Measurements from ENCODE around the gene VIPR1. TPM values are rescaled to one million over a fixed set of nuclear protein-coding genes. Genes with fewer than 3 reads are reported as not detected.

Gene VIPR1
- total and polyA plus RNA-seq, 2 donors = 1.8 to 4.4 TPM

- no peaks in the 10 kb centered on the region for H3K4me1 ChIP-seq (ENCODE audit: control insufficient read depth in 2 of 2, insufficient read depth in 2 of 2, low read length in 2 of 2)
- H3K36me3 ChIP-seq (ENCODE audit: control insufficient read depth in 2 of 2, insufficient read depth in 2 of 2, low read length in 1 of 2) = no peaks in the 10 kb centered on the region
- H3K9me3 ChIP-seq (ENCODE audit: control insufficient read depth in 2 of 2, insufficient read depth in 1 of 2, low read length in 1 of 2) = no peaks in the 10 kb centered on the region
- DNase-seq (ENCODE audit: low read depth in 6 of 9, low spot score in 9 of 9) = no peak
- H3K27ac ChIP-seq (ENCODE audit: low read depth in 1 of 2, low read length in 1 of 2) = no peak overlapping the region
- 95% methylated on average over 6 of the region's 6 CpGs for WGBS
- H3K27me3 ChIP-seq (ENCODE audit: control insufficient read depth in 2 of 2, insufficient read depth in 1 of 2, low read length in 1 of 2) = no peaks in the 10 kb centered on the region
- H3K4me3 ChIP-seq (ENCODE audit: low read length in 2 of 2) = no peak overlapping the region
Measured at GRCh38 chr3:42513521-42513920, 11.1 kb downstream of the VIPR1 start.

- H3K9me3 ChIP-seq (ENCODE audit: control insufficient read depth in 2 of 2, insufficient read depth in 1 of 2, low read length in 1 of 2) = no peaks in the 10 kb centered on the region
- DNase-seq (ENCODE audit: low read depth in 6 of 9, low spot score in 9 of 9) = no peak
- no peaks in the 10 kb centered on the region for H3K27me3 ChIP-seq (ENCODE audit: control insufficient read depth in 2 of 2, insufficient read depth in 1 of 2, low read length in 1 of 2)
- WGBS = 91% methylated on average over 4 of the region's 4 CpGs
- H3K4me1 ChIP-seq (ENCODE audit: control insufficient read depth in 2 of 2, insufficient read depth in 2 of 2, low read length in 2 of 2) = no peaks in the 10 kb centered on the region
- H3K4me3 ChIP-seq (ENCODE audit: low read length in 2 of 2) = no peak overlapping the region
- H3K27ac ChIP-seq (ENCODE audit: low read depth in 1 of 2, low read length in 1 of 2) = peak overlapping the region in 1 of 2 donors; percentile 8
- no peaks in the 10 kb centered on the region for H3K36me3 ChIP-seq (ENCODE audit: control insufficient read depth in 2 of 2, insufficient read depth in 2 of 2, low read length in 1 of 2)
Measured at GRCh38 chr3:42514876-42515275, 12.4 kb downstream of the VIPR1 start.

- no peak for DNase-seq (ENCODE audit: low read depth in 6 of 9, low spot score in 9 of 9)
Measured at GRCh38 chr3:42515391-42515916, 13.0 kb downstream of the VIPR1 start.

GRCh38 chr3:42515976-42516375 lies 13.5 kb downstream of the VIPR1 start:
- DNase-seq (ENCODE audit: low read depth in 6 of 9, low spot score in 9 of 9) = no peak
- Histone ChIP-seq H3K27me3 (ENCODE audit: control insufficient read depth in 2 of 2, insufficient read depth in 1 of 2, low read length in 1 of 2) (no peaks in the 10 kb centered on the region), H3K9me3 (ENCODE audit: control insufficient read depth in 2 of 2, insufficient read depth in 1 of 2, low read length in 1 of 2) (no peaks in the 10 kb centered on the region), H3K27ac (ENCODE audit: low read depth in 1 of 2, low read length in 1 of 2) (no peak overlapping the region), H3K36me3 (ENCODE audit: control insufficient read depth in 2 of 2, insufficient read depth in 2 of 2, low read length in 1 of 2) (no peaks in the 10 kb centered on the region), H3K4me1 (ENCODE audit: control insufficient read depth in 2 of 2, insufficient read depth in 2 of 2, low read length in 2 of 2) (no peaks in the 10 kb centered on the region), H3K4me3 (ENCODE audit: low read length in 2 of 2) (no peak overlapping the region)
- WGBS = 88% methylated on average over 2 of the region's 2 CpGs

More at GRCh38 chr3:42515391-42515916, 13.0 kb downstream of the VIPR1 start:
- H3K36me3 ChIP-seq (ENCODE audit: control insufficient read depth in 2 of 2, insufficient read depth in 2 of 2, low read length in 1 of 2) = no peaks in the 10 kb centered on the region
- H3K27me3 ChIP-seq (ENCODE audit: control insufficient read depth in 2 of 2, insufficient read depth in 1 of 2, low read length in 1 of 2) = no peaks in the 10 kb centered on the region
- H3K27ac ChIP-seq (ENCODE audit: low read depth in 1 of 2, low read length in 1 of 2) = peak overlapping the region in 1 of 2 donors; percentile 8
- no peaks in the 10 kb centered on the region for H3K4me1 ChIP-seq (ENCODE audit: control insufficient read depth in 2 of 2, insufficient read depth in 2 of 2, low read length in 2 of 2)
- no peaks in the 10 kb centered on the region for H3K9me3 ChIP-seq (ENCODE audit: control insufficient read depth in 2 of 2, insufficient read depth in 1 of 2, low read length in 1 of 2)
- H3K4me3 ChIP-seq (ENCODE audit: low read length in 2 of 2) = no peak overlapping the region
- 87% methylated on average over 12 of the region's 12 CpGs for WGBS

- H3K27ac ChIP-seq (ENCODE audit: low read depth in 1 of 2, low read length in 1 of 2) = no peak overlapping the region
- no peaks in the 10 kb centered on the region for H3K27me3 ChIP-seq (ENCODE audit: control insufficient read depth in 2 of 2, insufficient read depth in 1 of 2, low read length in 1 of 2)
- no peaks in the 10 kb centered on the region for H3K4me1 ChIP-seq (ENCODE audit: control insufficient read depth in 2 of 2, insufficient read depth in 2 of 2, low read length in 2 of 2)
- H3K9me3 ChIP-seq (ENCODE audit: control insufficient read depth in 2 of 2, insufficient read depth in 1 of 2, low read length in 1 of 2) = no peaks in the 10 kb centered on the region
- DNase-seq (ENCODE audit: low read depth in 6 of 9, low spot score in 9 of 9) = no peak
- H3K36me3 ChIP-seq (ENCODE audit: control insufficient read depth in 2 of 2, insufficient read depth in 2 of 2, low read length in 1 of 2) = no peaks in the 10 kb centered on the region
- H3K4me3 ChIP-seq (ENCODE audit: low read length in 2 of 2) = no peak overlapping the region
- WGBS = 97% methylated on average over 5 of the region's 5 CpGs
Measured at GRCh38 chr3:42516443-42516842, 14.0 kb downstream of the VIPR1 start.

- DNase-seq (ENCODE audit: low read depth in 6 of 9, low spot score in 9 of 9) = no peak
- no peaks in the 10 kb centered on the region for H3K36me3 ChIP-seq (ENCODE audit: control insufficient read depth in 2 of 2, insufficient read depth in 2 of 2, low read length in 1 of 2)
- H3K4me1 ChIP-seq (ENCODE audit: control insufficient read depth in 2 of 2, insufficient read depth in 2 of 2, low read length in 2 of 2) = no peaks in the 10 kb centered on the region
- 89% methylated on average over 4 of the region's 4 CpGs for WGBS
- H3K9me3 ChIP-seq (ENCODE audit: control insufficient read depth in 2 of 2, insufficient read depth in 1 of 2, low read length in 1 of 2) = no peaks in the 10 kb centered on the region
- H3K27me3 ChIP-seq (ENCODE audit: control insufficient read depth in 2 of 2, insufficient read depth in 1 of 2, low read length in 1 of 2) = no peaks in the 10 kb centered on the region
- no peak overlapping the region for H3K4me3 ChIP-seq (ENCODE audit: low read length in 2 of 2)
- H3K27ac ChIP-seq (ENCODE audit: low read depth in 1 of 2, low read length in 1 of 2) = no peak overlapping the region
Measured at GRCh38 chr3:42517117-42517516, 14.7 kb downstream of the VIPR1 start.

- no peaks in the 10 kb centered on the region for H3K36me3 ChIP-seq (ENCODE audit: control insufficient read depth in 2 of 2, insufficient read depth in 2 of 2, low read length in 1 of 2)
- H3K9me3 ChIP-seq (ENCODE audit: control insufficient read depth in 2 of 2, insufficient read depth in 1 of 2, low read length in 1 of 2) = no peaks in the 10 kb centered on the region
- H3K27ac ChIP-seq (ENCODE audit: low read depth in 1 of 2, low read length in 1 of 2) = no peak overlapping the region
- no peak overlapping the region for H3K4me3 ChIP-seq (ENCODE audit: low read length in 2 of 2)
- DNase-seq (ENCODE audit: low read depth in 6 of 9, low spot score in 9 of 9) = peak in 2 of 9 donors; percentile 23 to 28
- H3K27me3 ChIP-seq (ENCODE audit: control insufficient read depth in 2 of 2, insufficient read depth in 1 of 2, low read length in 1 of 2) = no peaks in the 10 kb centered on the region
- no peaks in the 10 kb centered on the region for H3K4me1 ChIP-seq (ENCODE audit: control insufficient read depth in 2 of 2, insufficient read depth in 2 of 2, low read length in 2 of 2)
- WGBS = 93% methylated on average over 6 of the region's 6 CpGs
Measured at GRCh38 chr3:42518800-42519567, 16.5 kb downstream of the VIPR1 start.

GRCh38 chr3:42519568-42519962 lies 17.1 kb downstream of the VIPR1 start:
- Histone ChIP-seq H3K4me3 (ENCODE audit: low read length in 2 of 2) (no peak overlapping the region), H3K27me3 (ENCODE audit: control insufficient read depth in 2 of 2, insufficient read depth in 1 of 2, low read length in 1 of 2) (no peaks in the 10 kb centered on the region), H3K36me3 (ENCODE audit: control insufficient read depth in 2 of 2, insufficient read depth in 2 of 2, low read length in 1 of 2) (no peaks in the 10 kb centered on the region), H3K27ac (ENCODE audit: low read depth in 1 of 2, low read length in 1 of 2) (no peak overlapping the region), H3K4me1 (ENCODE audit: control insufficient read depth in 2 of 2, insufficient read depth in 2 of 2, low read length in 2 of 2) (no peaks in the 10 kb centered on the region), H3K9me3 (ENCODE audit: control insufficient read depth in 2 of 2, insufficient read depth in 1 of 2, low read length in 1 of 2) (no peaks in the 10 kb centered on the region)
- DNase-seq (ENCODE audit: low read depth in 6 of 9, low spot score in 9 of 9) = no peak
- WGBS = 97% methylated on average over 2 of the region's 2 CpGs

GRCh38 chr3:42520336-42520735 lies 17.9 kb downstream of the VIPR1 start:
- Histone ChIP-seq H3K4me1 (ENCODE audit: control insufficient read depth in 2 of 2, insufficient read depth in 2 of 2, low read length in 2 of 2) (peaks cover 0 to 6% of the 10 kb centered on the region in 2 donors), H3K36me3 (ENCODE audit: control insufficient read depth in 2 of 2, insufficient read depth in 2 of 2, low read length in 1 of 2) (no peaks in the 10 kb centered on the region), H3K4me3 (ENCODE audit: low read length in 2 of 2) (no peak overlapping the region), H3K27me3 (ENCODE audit: control insufficient read depth in 2 of 2, insufficient read depth in 1 of 2, low read length in 1 of 2) (no peaks in the 10 kb centered on the region), H3K27ac (ENCODE audit: low read depth in 1 of 2, low read length in 1 of 2) (no peak overlapping the region), H3K9me3 (ENCODE audit: control insufficient read depth in 2 of 2, insufficient read depth in 1 of 2, low read length in 1 of 2) (no peaks in the 10 kb centered on the region)
- WGBS = 69% methylated on average over 4 of the region's 4 CpGs
- no peak for DNase-seq (ENCODE audit: low read depth in 6 of 9, low spot score in 9 of 9)

Data from thymus (tissue), 11 donors.